Glutamatergic neuron (in vitro differentiated cells): ENCODE data around the gene ALKBH3. TPM values are rescaled to one million over a fixed set of nuclear protein-coding genes. Genes with fewer than 3 reads are reported as not detected.

Experiments
- DNase-seq: peaks from one replicate; pipeline ENCODE4 v3.0.0; 2022
- H3K27ac Mint-ChIP-seq: one replicate; pipeline ENCODE4 v1.8.0; 2020; ENCODE audit warnings: mild to moderate bottlenecking, mixed read lengths, inconsistent platforms; ENCODE audit not compliant: unreplicated experiment
- H3K27me3 Mint-ChIP-seq: one replicate; pipeline ENCODE4 v1.8.0; 2020; ENCODE audit warnings: mild to moderate bottlenecking, moderate library complexity, mixed read lengths, inconsistent platforms; ENCODE audit not compliant: unreplicated experiment
- H3K36me3 Mint-ChIP-seq: one replicate; pipeline ENCODE4 v1.8.0; 2020; ENCODE audit warnings: mild to moderate bottlenecking, mixed read lengths, inconsistent platforms; ENCODE audit not compliant: unreplicated experiment
- H3K4me1 Mint-ChIP-seq: one replicate; pipeline ENCODE4 v1.8.0; 2020; ENCODE audit warnings: mild to moderate bottlenecking, low read depth, mixed read lengths, inconsistent platforms; ENCODE audit not compliant: unreplicated experiment
- H3K4me3 Mint-ChIP-seq: one replicate; pipeline ENCODE4 v1.8.0; 2020; ENCODE audit warnings: mild to moderate bottlenecking, mixed read lengths, inconsistent platforms; ENCODE audit not compliant: unreplicated experiment
- H3K9me3 Mint-ChIP-seq: one replicate; pipeline ENCODE4 v1.8.0; 2020; ENCODE audit warnings: mild to moderate bottlenecking, moderate library complexity, mixed read lengths, inconsistent platforms; ENCODE audit not compliant: unreplicated experiment
- total RNA-seq: library from RNA; stranded (reverse); fragmentation: NEBNext Ultra II Directional; extraction: Animal tissue kit (Norgen Biotek cat#: 25700); gene quantifications from one replicate; pipeline ENCODE4 v1.2.1, GENCODE V29; 2021; ENCODE audit not compliant: unreplicated experiment
- TF ChIP-seq, protein P1 (sequence below): fragments of 200-600 bp; sonication (generic); IDR thresholded peaks from one replicate; pipeline ENCODE4 v1.5.0; 2021; ENCODE audit not compliant: partially characterized antibody, unreplicated experiment

Gene ALKBH3
- total RNA-seq, 1 donor from 2014 or later = 30.4 TPM

DNA sequence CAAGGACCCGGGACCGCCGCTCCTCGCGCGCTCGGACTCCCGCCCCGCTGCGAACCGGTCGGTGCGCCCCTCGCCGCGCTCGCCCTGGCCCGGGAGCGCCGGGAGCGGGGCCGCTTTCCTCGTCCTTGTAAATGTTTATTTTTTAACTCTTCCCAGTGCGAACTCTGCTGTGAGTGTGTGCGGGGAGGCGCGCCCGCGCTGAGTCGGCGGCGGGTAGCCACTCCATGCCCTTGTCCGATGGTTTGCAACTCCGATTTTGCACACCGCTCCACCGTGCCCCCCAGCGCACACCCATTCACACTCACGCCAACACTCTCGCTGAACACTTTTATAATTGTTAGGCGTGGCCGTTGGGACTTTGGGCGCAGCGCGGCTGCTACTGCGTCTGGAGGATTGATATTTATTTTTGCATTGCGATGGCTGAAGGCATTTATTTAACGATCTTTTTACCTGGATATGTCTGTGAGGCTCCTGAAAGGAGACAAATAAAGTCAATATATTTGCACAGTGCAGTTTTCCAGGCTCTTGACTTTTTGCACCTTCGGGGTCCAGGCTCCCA is 62.8 kb downstream of the ALKBH3 start:
- TF ChIP-seq, protein P1, sequence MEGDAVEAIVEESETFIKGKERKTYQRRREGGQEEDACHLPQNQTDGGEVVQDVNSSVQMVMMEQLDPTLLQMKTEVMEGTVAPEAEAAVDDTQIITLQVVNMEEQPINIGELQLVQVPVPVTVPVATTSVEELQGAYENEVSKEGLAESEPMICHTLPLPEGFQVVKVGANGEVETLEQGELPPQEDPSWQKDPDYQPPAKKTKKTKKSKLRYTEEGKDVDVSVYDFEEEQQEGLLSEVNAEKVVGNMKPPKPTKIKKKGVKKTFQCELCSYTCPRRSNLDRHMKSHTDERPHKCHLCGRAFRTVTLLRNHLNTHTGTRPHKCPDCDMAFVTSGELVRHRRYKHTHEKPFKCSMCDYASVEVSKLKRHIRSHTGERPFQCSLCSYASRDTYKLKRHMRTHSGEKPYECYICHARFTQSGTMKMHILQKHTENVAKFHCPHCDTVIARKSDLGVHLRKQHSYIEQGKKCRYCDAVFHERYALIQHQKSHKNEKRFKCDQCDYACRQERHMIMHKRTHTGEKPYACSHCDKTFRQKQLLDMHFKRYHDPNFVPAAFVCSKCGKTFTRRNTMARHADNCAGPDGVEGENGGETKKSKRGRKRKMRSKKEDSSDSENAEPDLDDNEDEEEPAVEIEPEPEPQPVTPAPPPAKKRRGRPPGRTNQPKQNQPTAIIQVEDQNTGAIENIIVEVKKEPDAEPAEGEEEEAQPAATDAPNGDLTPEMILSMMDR = no peak
- peaks cover 28% of the 10 kb centered on the region for H3K4me1 Mint-ChIP-seq
- peaks cover 30% of the 10 kb centered on the region for H3K9me3 Mint-ChIP-seq
- H3K27ac Mint-ChIP-seq = peak overlapping the region; percentile 99
- H3K27me3 Mint-ChIP-seq = peaks cover 28% of the 10 kb centered on the region
- H3K36me3 Mint-ChIP-seq = peaks cover 4% of the 10 kb centered on the region
- DNase-seq = peak; percentile 47
- peak overlapping the region; percentile 99 for H3K4me3 Mint-ChIP-seq

GRCh38 chr11:43943931-43944751 is 63.5 kb downstream of the ALKBH3 start:
- Mint-ChIP-seq H3K27me3 (peaks cover 28% of the 10 kb centered on the region), H3K27ac (peak overlapping the region; percentile 99)
- DNase-seq = peak; percentile 55

GRCh38 chr11:43944761-43945311 is 64.2 kb downstream of the ALKBH3 start:
- TF ChIP-seq, protein P1 = peak; percentile 92
- H3K4me1 Mint-ChIP-seq = peaks cover 31% of the 10 kb centered on the region
- H3K27me3 Mint-ChIP-seq = peaks cover 28% of the 10 kb centered on the region
- peak overlapping the region; percentile 99 for H3K4me3 Mint-ChIP-seq
- H3K36me3 Mint-ChIP-seq = peaks cover 4% of the 10 kb centered on the region
- DNase-seq = peak; percentile 85
- H3K9me3 Mint-ChIP-seq = peaks cover 29% of the 10 kb centered on the region
- peak overlapping the region; percentile 88 for H3K27ac Mint-ChIP-seq

More at GRCh38 chr11:43943931-43944751, 63.5 kb downstream of the ALKBH3 start:
- H3K4me3 Mint-ChIP-seq = peak overlapping the region; percentile 99
- H3K4me1 Mint-ChIP-seq = peaks cover 30% of the 10 kb centered on the region
- TF ChIP-seq, protein P1 = no peak
- peaks cover 30% of the 10 kb centered on the region for H3K9me3 Mint-ChIP-seq
- H3K36me3 Mint-ChIP-seq = peaks cover 4% of the 10 kb centered on the region

DNA sequence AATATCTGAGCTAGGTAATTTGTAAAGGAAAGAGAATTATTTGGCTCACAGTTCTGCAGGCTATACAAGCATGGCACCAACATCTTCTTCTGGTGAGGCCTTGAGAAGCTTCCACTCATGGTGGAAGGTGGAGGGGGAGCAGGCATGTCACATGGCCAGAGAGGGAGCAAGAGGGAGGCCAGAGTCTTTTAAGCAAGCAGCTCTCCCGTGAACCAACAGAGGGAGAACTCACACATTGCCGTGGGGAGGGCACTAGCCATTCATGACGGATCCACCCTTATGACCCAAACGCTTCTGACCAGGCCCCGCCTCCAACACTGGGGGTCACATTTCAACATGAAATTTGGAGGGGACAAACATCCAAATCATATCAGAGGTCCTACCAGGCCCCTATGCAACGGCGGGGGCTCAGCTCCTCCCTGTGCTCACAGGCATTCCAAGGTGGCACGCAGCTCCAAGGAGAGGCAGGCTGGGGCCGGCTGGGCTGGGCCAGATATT is 66.4 kb downstream of the ALKBH3 start:
- H3K4me3 Mint-ChIP-seq = peak overlapping the region; percentile 80
- peak overlapping the region; percentile 89 for H3K27ac Mint-ChIP-seq
- peaks cover 22% of the 10 kb centered on the region for H3K9me3 Mint-ChIP-seq
- DNase-seq = no peak
- peaks cover 17% of the 10 kb centered on the region for H3K27me3 Mint-ChIP-seq
- TF ChIP-seq, protein P1 = peak; percentile 8
- peaks cover 24% of the 10 kb centered on the region for H3K4me1 Mint-ChIP-seq
- no peaks in the 10 kb centered on the region for H3K36me3 Mint-ChIP-seq
